Upper lobe of left lung (tissue), 6 donors: ENCODE results near the gene SORBS1. TPM values are rescaled to one million over a fixed set of nuclear protein-coding genes. Genes with fewer than 3 reads are reported as not detected.

Experiments
- ATAC-seq, 2 donors: fragments of 200-7000 bp; cut with Tn5 transposase; one replicate each; pipeline ENCODE4 v1.9.1; 2022; ENCODE audit warnings: mild to moderate bottlenecking in 2 of 2, moderate library complexity in 2 of 2; ENCODE audit not compliant: low FRiP score in 2 of 2
- DNase-seq, 2 donors: peaks; one replicate each; pipeline ENCODE4 v3.0.0-alpha.2; 2019 to 2020
- H3K27ac ChIP-seq, 4 donors: fragments of 200-600 bp; sonication (generic); one replicate each; pipeline ENCODE4 v1.5.1; 2016 to 2019
- H3K27me3 ChIP-seq, 4 donors: fragments of 200-600 bp; sonication (generic); one replicate each; pipeline ENCODE4 v1.5.1; 2017 to 2019
- H3K36me3 ChIP-seq, 4 donors: fragments of 200-600 bp; sonication (generic); one replicate each; pipeline ENCODE4 v1.5.1; 2016 to 2019
- H3K4me1 ChIP-seq, 4 donors: fragments of 200-600 bp; sonication (generic); one replicate each; pipeline ENCODE4 v1.5.1; 2018 to 2019
- H3K4me3 ChIP-seq, 4 donors: fragments of 200-600 bp; sonication (generic); one replicate each; pipeline ENCODE4 v1.5.1; 2017 to 2019; ENCODE audit warnings: mild to moderate bottlenecking in 2 of 4, moderate library complexity in 1 of 4
- H3K9me3 ChIP-seq, 4 donors: fragments of 200-600 bp; sonication (generic); one replicate each; pipeline ENCODE4 v1.5.1; 2018 to 2019
- EP300 ChIP-seq, 4 donors: sonication (generic); formaldehyde crosslinking; IDR thresholded peaks; one replicate each; pipeline ENCODE4 v1.5.1; 2017; ENCODE audit warnings: antibody characterized with exemption in 4 of 4, control low read depth in 2 of 4
- POLR2A ChIP-seq, 4 donors: fragments of 450-650 bp; IDR thresholded peaks; one replicate each; pipeline ENCODE4 v1.5.1; 2016 to 2017; ENCODE audit warnings: antibody characterized with exemption in 4 of 4, mild to moderate bottlenecking in 2 of 4
- POLR2AphosphoS5 ChIP-seq, 2 donors: sonication (generic); formaldehyde crosslinking; IDR thresholded peaks; one replicate each; pipeline ENCODE4 v1.5.1; 2017; ENCODE audit warnings: antibody characterized with exemption in 2 of 2
- WGBS, 2 donors: methylation state at CpG; one replicate each; pipeline ENCODE4 v1.1.5; 2017 to 2018; 5-methylcytosine and 5-hydroxymethylcytosine counted together
- total RNA-seq, 6 donors: library from RNA; depleted of rRNA in 4 of 6; stranded (reverse); fragments of >200 nt in 4 of 6; gene quantifications; one replicate each; pipeline versions ENCODE4 v1.1.0 to v1.2.1, GENCODE V29; 2016 to 2021
- TF ChIP-seq, protein P1 (sequence below), 6 experiments: fragments of 450-650 bp in 4 of 6; fragments of 200-600 bp in 2 of 6; sonication (generic) in 2 of 6; IDR thresholded peaks; one replicate each; pipeline ENCODE4 v1.5.1; 2016 to 2019; ENCODE audit warnings: antibody characterized with exemption in 6 of 6
- donor health status: DM: no; HTN: no; CAD: no; lungs with moderate emphysema.
- donor health status: DM: no; HTN: yes; CAD: no; lungs with severe emphysema.

Gene SORBS1
- total RNA-seq, 6 donors from 2014 or later, result 45.8 to 116 (median 71.7) TPM

DNA sequence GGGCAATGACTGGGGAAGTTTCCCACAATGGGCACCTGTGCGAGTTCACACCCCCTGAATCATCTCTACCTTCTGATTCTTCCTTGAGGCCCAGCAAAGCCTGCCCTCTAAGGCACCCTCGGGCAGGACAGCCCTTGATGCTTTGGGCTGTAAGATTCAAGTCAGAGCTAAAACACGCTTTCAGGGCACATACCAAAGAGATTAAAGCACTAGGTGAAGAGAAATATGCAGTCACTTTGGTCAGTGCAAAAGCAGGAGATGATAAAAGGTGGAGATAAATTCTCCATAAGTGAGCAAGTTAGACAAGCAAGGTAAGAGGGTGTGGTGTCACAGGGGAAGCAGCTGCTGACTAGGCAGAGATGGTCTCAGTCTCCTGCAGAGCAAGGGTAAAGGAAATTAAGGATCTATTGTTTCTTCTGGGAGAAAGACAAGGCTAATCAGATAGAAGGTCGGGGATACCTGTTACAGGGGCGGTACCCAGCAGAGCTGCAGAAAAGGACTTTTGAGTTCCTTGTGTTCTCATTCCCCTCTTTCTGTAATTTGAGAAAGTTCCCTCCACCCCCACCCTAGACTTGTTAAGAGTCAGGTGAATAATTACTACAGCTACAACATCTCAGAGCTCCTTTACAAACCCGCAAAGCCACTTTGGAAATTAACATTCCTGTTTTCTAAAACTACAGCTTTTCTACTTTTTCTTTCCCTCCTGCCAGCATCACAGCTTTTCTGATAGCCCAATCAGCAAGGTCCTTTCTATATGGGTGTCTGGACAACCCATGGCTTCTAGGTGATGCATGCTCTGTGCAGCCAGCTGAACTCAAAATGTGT, 296.7 kb downstream of the SORBS1 start:
- Histone ChIP-seq H3K36me3 (peaks cover 0 to 79% (median 17%) of the 10 kb centered on the region in 4 donors), H3K4me1 (peaks cover 54 to 90% (median 77%) of the 10 kb centered on the region in 4 donors), H3K4me3 (no peak overlapping the region), H3K9me3 (no peaks in the 10 kb centered on the region), H3K27ac (peak overlapping the region; percentile 15 to 85 (median 72)), H3K27me3 (no peaks in the 10 kb centered on the region)
- 64 to 66% methylated on average over 5 to 6 of the region's 6 CpGs for WGBS, 2 donors
- DNase-seq (no peak), ATAC-seq (no peak)
- TF ChIP-seq POLR2AphosphoS5 (IDR thresholded peaks at IDR 0.05) (no peak), EP300 (IDR thresholded peaks at IDR 0.05) (no peak), POLR2A (IDR thresholded peaks at IDR 0.05) (no peak)
- TF ChIP-seq, protein P1, sequence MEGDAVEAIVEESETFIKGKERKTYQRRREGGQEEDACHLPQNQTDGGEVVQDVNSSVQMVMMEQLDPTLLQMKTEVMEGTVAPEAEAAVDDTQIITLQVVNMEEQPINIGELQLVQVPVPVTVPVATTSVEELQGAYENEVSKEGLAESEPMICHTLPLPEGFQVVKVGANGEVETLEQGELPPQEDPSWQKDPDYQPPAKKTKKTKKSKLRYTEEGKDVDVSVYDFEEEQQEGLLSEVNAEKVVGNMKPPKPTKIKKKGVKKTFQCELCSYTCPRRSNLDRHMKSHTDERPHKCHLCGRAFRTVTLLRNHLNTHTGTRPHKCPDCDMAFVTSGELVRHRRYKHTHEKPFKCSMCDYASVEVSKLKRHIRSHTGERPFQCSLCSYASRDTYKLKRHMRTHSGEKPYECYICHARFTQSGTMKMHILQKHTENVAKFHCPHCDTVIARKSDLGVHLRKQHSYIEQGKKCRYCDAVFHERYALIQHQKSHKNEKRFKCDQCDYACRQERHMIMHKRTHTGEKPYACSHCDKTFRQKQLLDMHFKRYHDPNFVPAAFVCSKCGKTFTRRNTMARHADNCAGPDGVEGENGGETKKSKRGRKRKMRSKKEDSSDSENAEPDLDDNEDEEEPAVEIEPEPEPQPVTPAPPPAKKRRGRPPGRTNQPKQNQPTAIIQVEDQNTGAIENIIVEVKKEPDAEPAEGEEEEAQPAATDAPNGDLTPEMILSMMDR (IDR thresholded peaks at IDR 0.05), result no peak

DNA sequence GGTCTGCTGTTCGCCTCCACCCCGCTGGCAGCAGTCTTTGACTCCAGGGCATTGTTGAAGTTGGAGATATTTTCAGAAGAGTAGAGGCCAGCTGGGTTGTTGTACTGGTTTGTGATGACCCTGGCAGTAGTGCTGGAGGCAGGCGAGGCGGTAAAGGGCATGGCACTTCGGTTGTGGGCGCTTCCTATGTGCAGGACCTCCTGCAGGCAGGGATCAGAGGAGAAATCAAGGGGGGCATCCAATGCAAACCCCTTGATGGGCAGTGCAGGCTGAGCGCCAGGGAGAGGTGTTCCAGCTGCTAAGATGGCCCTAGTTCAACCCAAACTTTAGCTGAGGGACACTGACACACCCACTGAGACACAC, 297.3 kb downstream of the SORBS1 start:
- H3K4me1 ChIP-seq, result peaks cover 54 to 87% (median 73%) of the 10 kb centered on the region in 4 donors
- 76 to 77% methylated on average over 7 of the region's 7 CpGs for WGBS, 2 donors
- no peaks in the 10 kb centered on the region for H3K27me3 ChIP-seq
- peaks cover 0 to 82% (median 19%) of the 10 kb centered on the region in 4 donors for H3K36me3 ChIP-seq
- no peak for TF ChIP-seq POLR2A (IDR thresholded peaks at IDR 0.05)
- TF ChIP-seq EP300 (IDR thresholded peaks at IDR 0.05), result no peak
- no peak for TF ChIP-seq POLR2AphosphoS5 (IDR thresholded peaks at IDR 0.05)
- TF ChIP-seq, protein P1 (IDR thresholded peaks at IDR 0.05), result no peak
- peak overlapping the region; percentile 22 to 85 (median 72) for H3K27ac ChIP-seq
- no peaks in the 10 kb centered on the region for H3K9me3 ChIP-seq
- ATAC-seq (no peak), DNase-seq (no peak)
- no peak overlapping the region for H3K4me3 ChIP-seq

DNA sequence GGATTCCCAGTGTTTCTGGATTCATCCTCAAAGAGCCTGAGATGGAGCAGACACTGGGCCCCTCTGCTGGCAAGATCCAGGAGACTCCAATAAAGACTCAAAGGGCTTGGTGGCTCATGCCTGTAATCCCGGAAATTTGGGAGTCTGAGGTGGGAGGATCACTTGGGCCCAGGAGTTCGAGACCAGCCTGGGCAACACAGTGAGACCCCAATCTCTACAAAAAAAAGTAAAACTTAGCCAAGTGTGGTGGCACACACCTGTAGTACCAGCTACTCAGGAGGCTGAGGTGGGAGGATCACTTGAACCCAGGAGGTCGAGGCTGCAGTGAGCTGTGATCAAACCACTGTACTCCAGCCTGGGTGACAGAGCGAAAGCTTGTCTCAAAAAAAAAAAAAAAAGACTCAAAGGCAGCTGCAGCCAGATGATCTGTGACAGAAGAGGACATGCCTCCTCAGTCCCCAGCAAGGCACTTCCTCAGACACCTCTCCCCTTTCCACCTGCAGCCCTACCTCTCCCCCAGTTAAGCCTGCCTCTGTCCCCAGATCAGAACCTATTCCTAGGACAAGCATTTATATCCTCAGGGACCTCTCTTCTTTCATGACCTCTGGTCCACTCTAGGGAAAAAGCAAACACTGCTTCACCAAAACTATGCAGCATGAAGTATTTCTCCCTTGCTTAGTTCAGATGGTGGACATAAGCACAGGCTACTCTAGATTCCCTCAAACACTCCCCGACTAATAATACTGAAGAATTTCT, 298.2 kb downstream of the SORBS1 start:
- Histone ChIP-seq H3K9me3 (no peaks in the 10 kb centered on the region), H3K27me3 (no peaks in the 10 kb centered on the region), H3K4me1 (peaks cover 47 to 78% (median 64%) of the 10 kb centered on the region in 4 donors), H3K4me3 (no peak overlapping the region), H3K27ac (peak overlapping the region; percentile 22 to 85 (median 72)), H3K36me3 (peaks cover 0 to 83% (median 25%) of the 10 kb centered on the region in 4 donors)
- DNase-seq (no peak), ATAC-seq (peak in 1 of 2 donors; percentile 38)
- no peak for TF ChIP-seq POLR2AphosphoS5 (IDR thresholded peaks at IDR 0.05)
- TF ChIP-seq POLR2A (IDR thresholded peaks at IDR 0.05), result no peak
- TF ChIP-seq EP300 (IDR thresholded peaks at IDR 0.05), result no peak
- TF ChIP-seq, protein P1 (IDR thresholded peaks at IDR 0.05), result no peak
- WGBS, 2 donors, result 62 to 67% methylated on average over 5 of the region's 5 CpGs

DNA sequence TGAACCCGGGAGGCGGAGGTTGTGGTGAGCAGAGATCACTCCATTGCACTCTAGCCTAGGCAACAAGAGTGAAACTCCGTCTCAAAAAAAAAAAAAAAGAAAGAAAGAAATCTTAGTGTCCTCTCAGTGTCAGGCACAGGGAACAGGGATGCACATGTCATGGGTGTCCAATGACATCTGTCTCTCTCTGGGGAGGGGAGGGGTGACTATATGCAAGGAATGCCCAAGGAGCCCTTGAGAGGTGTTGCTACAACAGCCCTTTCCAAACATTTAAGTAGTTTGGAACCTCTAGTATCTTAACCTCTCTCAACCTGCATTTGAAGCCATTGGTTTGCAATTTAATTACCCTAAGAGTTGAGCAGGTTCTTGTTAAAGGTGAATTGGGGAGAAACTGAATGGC, 299.2 kb downstream of the SORBS1 start:
- peaks cover 40 to 68% (median 55%) of the 10 kb centered on the region in 4 donors for H3K4me1 ChIP-seq
- H3K4me3 ChIP-seq, result no peak overlapping the region
- DNase-seq (no peak), ATAC-seq (no peak)
- H3K27me3 ChIP-seq, result no peaks in the 10 kb centered on the region
- 86 to 93% methylated on average over 3 of the region's 3 CpGs for WGBS, 2 donors
- H3K9me3 ChIP-seq, result no peaks in the 10 kb centered on the region
- peaks cover 0 to 88% (median 29%) of the 10 kb centered on the region in 4 donors for H3K36me3 ChIP-seq
- TF ChIP-seq POLR2A (IDR thresholded peaks at IDR 0.05), result no peak
- TF ChIP-seq, protein P1 (IDR thresholded peaks at IDR 0.05), result no peak
- no peak for TF ChIP-seq POLR2AphosphoS5 (IDR thresholded peaks at IDR 0.05)
- TF ChIP-seq EP300 (IDR thresholded peaks at IDR 0.05), result no peak
- H3K27ac ChIP-seq, result peak overlapping the region in 2 of 4 donors; percentile 84 to 85

Other genes starting within 250 kb of the SORBS1 start
- 10 to 100 TPM in 5 of 6 donors, 1 to 10 TPM in 1; 7.0 to 32.6 (median 22.7) TPM for gene ALDH18A1, start 95.3 kb upstream of the SORBS1 start, total RNA-seq
- 10 to 100 TPM; 12.6 to 27.6 (median 25.5) TPM for gene TCTN3, start 132.6 kb upstream of the SORBS1 start, total RNA-seq
- gene ENTPD1, start 194.8 kb upstream of the SORBS1 start, total RNA-seq, result 10 to 100 TPM; 18.0 to 45.4 (median 22.3) TPM